Liver (tissue), 9 donors: ENCODE data around the gene APOC1. TPM values are rescaled to one million over a fixed set of nuclear protein-coding genes. Genes with fewer than 3 reads are reported as not detected.
"Not testable (repeated sequence)": the region's sequence is repeated elsewhere in the genome, so short reads cannot be mapped to it uniquely, and the experiment has no call there.

ENCODE experiments used
- DNase-seq: peaks from one replicate; pipeline ENCODE4 v3.0.0-alpha.2; 2017; ENCODE audit warnings: low spot score
- H3K27ac ChIP-seq, 2 donors: one replicate each; pipeline ENCODE4 v1.7.0; 2013; ENCODE audit warnings: inconsistent platforms in 2 of 2, low read length in 2 of 2, control low read depth in 1 of 2, low read depth in 1 of 2, mild to moderate bottlenecking in 1 of 2
- H3K27me3 ChIP-seq, 4 donors: one replicate each; pipeline versions ENCODE4 v1.6.1 to v1.7.0; 2013; ENCODE audit warnings: low read length in 3 of 4, inconsistent platforms in 1 of 4, mild to moderate bottlenecking in 1 of 4, moderate library complexity in 1 of 4; ENCODE audit not compliant: control insufficient read depth in 4 of 4, insufficient read depth in 4 of 4
- H3K36me3 ChIP-seq, 4 donors: one replicate each; pipeline versions ENCODE4 v1.6.1 to v1.7.0; 2013; ENCODE audit warnings: low read length in 3 of 4, mild to moderate bottlenecking in 3 of 4, low read depth in 1 of 4, moderate library complexity in 1 of 4; ENCODE audit not compliant: control insufficient read depth in 4 of 4, insufficient read depth in 3 of 4
- H3K4me1 ChIP-seq, 4 donors: one replicate each; pipeline versions ENCODE4 v1.6.1 to v1.7.0; 2013; ENCODE audit warnings: low read length in 3 of 4, mild to moderate bottlenecking in 3 of 4, moderate library complexity in 1 of 4; ENCODE audit not compliant: control insufficient read depth in 4 of 4, insufficient read depth in 4 of 4
- H3K4me3 ChIP-seq, 3 donors: one replicate each; pipeline versions ENCODE4 v1.6.1 to v1.7.0; 2013; ENCODE audit warnings: low read length in 3 of 3, control low read depth in 1 of 3, low read depth in 1 of 3, mild to moderate bottlenecking in 1 of 3
- H3K9ac ChIP-seq, 2 donors: one replicate each; pipeline ENCODE4 v1.7.0; 2013; ENCODE audit warnings: low read length in 2 of 2, mild to moderate bottlenecking in 2 of 2, moderate library complexity in 2 of 2, control low read depth in 1 of 2, low read depth in 1 of 2
- H3K9me3 ChIP-seq, 4 donors: one replicate each; pipeline versions ENCODE4 v1.6.1 to v1.7.0; 2013; ENCODE audit warnings: low read length in 3 of 4; ENCODE audit not compliant: control insufficient read depth in 4 of 4
- EGR1 ChIP-seq, 2 donors: IDR thresholded peaks; 2 replicates each; pipeline ENCODE4 v1.6.1; 2016 to 2018; ENCODE audit warnings: antibody characterized with exemption in 2 of 2, low read depth in 2 of 2
- FOXA1 ChIP-seq: IDR thresholded peaks from 2 replicates; pipeline ENCODE4 v1.6.1; 2016; ENCODE audit warnings: antibody characterized with exemption
- FOXA2 ChIP-seq: IDR thresholded peaks from 2 replicates; pipeline ENCODE4 v1.6.1; 2016; ENCODE audit warnings: antibody characterized with exemption
- GABPA ChIP-seq, 2 donors: IDR thresholded peaks in 1 of 2; conservative IDR thresholded peaks in 1 of 2; 2 replicates each; pipeline ENCODE4 v1.6.1; 2016; ENCODE audit warnings: antibody characterized with exemption in 2 of 2, mild to moderate bottlenecking in 1 of 2, moderate library complexity in 1 of 2
- HNF4A ChIP-seq, 2 donors: conservative IDR thresholded peaks; 2 replicates each; pipeline ENCODE4 v1.6.1; 2016; ENCODE audit warnings: antibody characterized with exemption in 2 of 2, mild to moderate bottlenecking in 2 of 2
- HNF4G ChIP-seq: IDR thresholded peaks from 2 replicates; pipeline ENCODE4 v1.6.1; 2016; ENCODE audit warnings: antibody characterized with exemption
- JUND ChIP-seq, 2 donors: IDR thresholded peaks; 2 replicates each; pipeline ENCODE4 v1.6.1; 2016; ENCODE audit warnings: antibody characterized with exemption in 2 of 2
- NR2F2 ChIP-seq: IDR thresholded peaks from 2 replicates; pipeline ENCODE4 v1.6.1; 2016; ENCODE audit warnings: antibody characterized with exemption
- RAD21 ChIP-seq, 2 donors: IDR thresholded peaks; 2 replicates each; pipeline ENCODE4 v1.6.1; 2016; ENCODE audit warnings: antibody characterized with exemption in 2 of 2, mild to moderate bottlenecking in 2 of 2
- RXRA ChIP-seq, 2 donors: IDR thresholded peaks; 2 replicates each; pipeline ENCODE4 v1.6.1; 2017 to 2018; ENCODE audit warnings: antibody characterized with exemption in 2 of 2, mild to moderate bottlenecking in 1 of 2
- SP1 ChIP-seq: IDR thresholded peaks from 2 replicates; pipeline ENCODE4 v1.6.1; 2018; ENCODE audit warnings: antibody characterized with exemption, mild to moderate bottlenecking
- TAF1 ChIP-seq: conservative IDR thresholded peaks from 2 replicates; pipeline ENCODE4 v1.6.1; 2016; ENCODE audit warnings: antibody characterized with exemption, mild to moderate bottlenecking
- YY1 ChIP-seq: IDR thresholded peaks from 2 replicates; pipeline ENCODE4 v1.6.1; 2016; ENCODE audit warnings: antibody characterized with exemption, mild to moderate bottlenecking
- WGBS: extraction: QIAGEN DNeasy Blood & Tissue Kit; methylation state at CpG from one replicate; pipeline ENCODE4 v1.1.7; 2013; 5-methylcytosine and 5-hydroxymethylcytosine counted together
- polyA plus RNA-seq, 2 donors: library from polyadenylated mRNA; stranded (reverse) in 1 of 2; unstranded in 1 of 2; fragments of 200-250 nt in 1 of 2; fragments of >200 nt in 1 of 2; fragmentation: Nextera tagmentation in 1 of 2; extraction: Ambion mirVana in 1 of 2; gene quantifications; one replicate each; pipeline versions ENCODE4 v1.2.1 to v1.2.3, GENCODE V29; 2013 to 2015
- total RNA-seq, 2 donors: library from RNA; depleted of rRNA; stranded (reverse); fragments of >200 nt; gene quantifications; one replicate each; pipeline ENCODE4 v1.2.3, GENCODE V29; 2014
- TF ChIP-seq, protein P1 (sequence below): IDR thresholded peaks from 2 replicates; pipeline ENCODE4 v1.6.1; 2016; ENCODE audit warnings: antibody characterized with exemption, mild to moderate bottlenecking
- TF ChIP-seq, protein P2 (sequence below): IDR thresholded peaks from 2 replicates; pipeline ENCODE4 v1.6.1; 2016; ENCODE audit warnings: antibody characterized with exemption
- TF ChIP-seq, protein P3 (sequence below): IDR thresholded peaks from 2 replicates; pipeline ENCODE4 v1.6.1; 2016; ENCODE audit warnings: antibody characterized with exemption
- TF ChIP-seq, protein P4 (sequence below): IDR thresholded peaks from 2 replicates; pipeline ENCODE4 v1.6.1; 2016; ENCODE audit warnings: antibody characterized with exemption
- TF ChIP-seq, protein P5 (sequence below): fragments of 150-350 bp; IDR thresholded peaks from 2 replicates; pipeline ENCODE4 v1.5.1; 2017; ENCODE audit warnings: improper control_type of control experiment, low read depth, low read length; ENCODE audit not compliant: missing input control
- donor health status: healthy.
- donor health status: healthy.
- donor health status: healthy.
- donor health status: healthy.
- donor health status: healthy.

APOC1 gene
- total RNA-seq (1,000 to 10,000 TPM in 1 of 2 donors, 100 to 1,000 TPM in 1; 612 to 1,996 TPM), polyA plus RNA-seq (over 10,000 TPM in 1 of 2 donors, 1,000 to 10,000 TPM in 1; 3,937 to 10,095 TPM)

DNA sequence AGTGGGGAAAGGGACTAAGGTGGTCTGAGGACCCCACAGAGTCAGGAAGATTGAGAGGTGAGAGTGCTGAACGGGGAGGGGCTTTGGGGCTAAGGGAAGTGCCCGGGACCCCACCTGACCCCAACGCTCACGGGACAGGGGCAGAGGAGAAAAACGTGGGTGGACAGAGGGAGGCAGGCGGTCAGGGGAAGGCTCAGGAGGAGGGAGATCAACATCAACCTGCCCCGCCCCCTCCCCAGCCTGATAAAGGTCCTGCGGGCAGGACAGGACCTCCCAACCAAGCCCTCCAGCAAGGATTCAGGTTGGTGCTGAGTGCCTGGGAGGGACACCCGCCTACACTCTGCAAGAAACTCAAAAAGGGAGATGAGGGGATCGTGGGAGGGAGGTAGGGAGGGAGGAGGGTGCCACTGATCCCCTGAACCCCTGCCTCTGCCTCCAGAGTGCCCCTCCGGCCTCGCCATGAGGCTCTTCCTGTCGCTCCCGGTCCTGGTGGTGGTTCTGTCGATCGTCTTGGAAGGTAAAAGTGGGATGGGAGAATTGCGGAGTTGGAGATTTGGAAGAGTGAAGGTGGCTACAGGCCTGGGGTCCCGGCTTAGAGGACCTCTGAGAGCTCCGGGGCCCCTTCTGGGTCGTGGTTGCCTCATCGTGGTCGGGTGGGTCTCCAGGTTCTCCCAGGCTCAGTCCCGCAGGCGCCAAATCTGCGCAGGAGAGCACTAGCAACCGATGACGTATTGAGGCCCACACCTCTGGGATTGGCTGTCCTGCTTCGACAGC, at the start of gene APOC1:
Gene APOC1 (plus strand): TSS at position 176 of the 774 bp plus-strand sequence. CDS start 284 bp downstream, at position 460.
- Histone ChIP-seq H3K9ac (peak within 1 kb of the TSS; percentile 62 to 91), H3K4me3 (peak within 1 kb of the TSS; percentile 54 to 80 (median 71)), H3K4me1 (peaks cover 5 to 50% (median 32%) of the 10 kb centered on the region in 4 donors), H3K27ac (peak within 1 kb of the TSS; percentile 90 to 93)
- H3K9me3 ChIP-seq, H3K27me3 ChIP-seq, H3K36me3 ChIP-seq: not testable (repeated sequence)
- DNase-seq, result peak; percentile 85
- TF ChIP-seq EGR1 (IDR thresholded peaks at IDR 0.05; ENCODE audit: low read depth in 2 of 2) (peak; percentile 79 to 93), TAF1 (peak; percentile 66), HNF4A (conservative IDR thresholded peaks at IDR 0.05) (peak in 1 of 2 donors; percentile 40), SP1 (peak; percentile 52), RXRA (IDR thresholded peaks at IDR 0.05) (peak; percentile 75 to 76), RAD21 (IDR thresholded peaks at IDR 0.05) (peak in 1 of 2 donors; percentile 36)
- TF ChIP-seq, protein P1, sequence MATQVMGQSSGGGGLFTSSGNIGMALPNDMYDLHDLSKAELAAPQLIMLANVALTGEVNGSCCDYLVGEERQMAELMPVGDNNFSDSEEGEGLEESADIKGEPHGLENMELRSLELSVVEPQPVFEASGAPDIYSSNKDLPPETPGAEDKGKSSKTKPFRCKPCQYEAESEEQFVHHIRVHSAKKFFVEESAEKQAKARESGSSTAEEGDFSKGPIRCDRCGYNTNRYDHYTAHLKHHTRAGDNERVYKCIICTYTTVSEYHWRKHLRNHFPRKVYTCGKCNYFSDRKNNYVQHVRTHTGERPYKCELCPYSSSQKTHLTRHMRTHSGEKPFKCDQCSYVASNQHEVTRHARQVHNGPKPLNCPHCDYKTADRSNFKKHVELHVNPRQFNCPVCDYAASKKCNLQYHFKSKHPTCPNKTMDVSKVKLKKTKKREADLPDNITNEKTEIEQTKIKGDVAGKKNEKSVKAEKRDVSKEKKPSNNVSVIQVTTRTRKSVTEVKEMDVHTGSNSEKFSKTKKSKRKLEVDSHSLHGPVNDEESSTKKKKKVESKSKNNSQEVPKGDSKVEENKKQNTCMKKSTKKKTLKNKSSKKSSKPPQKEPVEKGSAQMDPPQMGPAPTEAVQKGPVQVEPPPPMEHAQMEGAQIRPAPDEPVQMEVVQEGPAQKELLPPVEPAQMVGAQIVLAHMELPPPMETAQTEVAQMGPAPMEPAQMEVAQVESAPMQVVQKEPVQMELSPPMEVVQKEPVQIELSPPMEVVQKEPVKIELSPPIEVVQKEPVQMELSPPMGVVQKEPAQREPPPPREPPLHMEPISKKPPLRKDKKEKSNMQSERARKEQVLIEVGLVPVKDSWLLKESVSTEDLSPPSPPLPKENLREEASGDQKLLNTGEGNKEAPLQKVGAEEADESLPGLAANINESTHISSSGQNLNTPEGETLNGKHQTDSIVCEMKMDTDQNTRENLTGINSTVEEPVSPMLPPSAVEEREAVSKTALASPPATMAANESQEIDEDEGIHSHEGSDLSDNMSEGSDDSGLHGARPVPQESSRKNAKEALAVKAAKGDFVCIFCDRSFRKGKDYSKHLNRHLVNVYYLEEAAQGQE, result peak; percentile 79
- WGBS, result 4% methylated on average over 28 of the region's 28 CpGs

DNA sequence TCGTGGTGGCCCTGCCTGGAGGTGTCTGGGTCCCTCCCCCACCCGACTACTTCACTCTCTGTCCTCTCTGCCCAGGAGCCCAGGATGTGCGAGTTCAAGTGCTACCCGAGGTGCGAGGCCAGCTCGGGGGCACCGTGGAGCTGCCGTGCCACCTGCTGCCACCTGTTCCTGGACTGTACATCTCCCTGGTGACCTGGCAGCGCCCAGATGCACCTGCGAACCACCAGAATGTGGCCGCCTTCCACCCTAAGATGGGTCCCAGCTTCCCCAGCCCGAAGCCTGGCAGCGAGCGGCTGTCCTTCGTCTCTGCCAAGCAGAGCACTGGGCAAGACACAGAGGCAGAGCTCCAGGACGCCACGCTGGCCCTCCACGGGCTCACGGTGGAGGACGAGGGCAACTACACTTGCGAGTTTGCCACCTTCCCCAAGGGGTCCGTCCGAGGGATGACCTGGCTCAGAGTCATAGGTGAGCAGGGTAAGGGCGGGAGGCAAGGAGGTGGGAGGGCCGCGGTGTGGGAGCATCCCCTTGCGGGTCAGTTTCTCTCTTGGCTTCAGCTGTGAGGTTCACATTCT, 49.1 kb upstream of the APOC1 start:
- H3K36me3 ChIP-seq, result peaks cover 5 to 20% (median 9%) of the 10 kb centered on the region in 4 donors
- no peaks in the 10 kb centered on the region for H3K27me3 ChIP-seq
- H3K9ac ChIP-seq, result no peak overlapping the region
- no peaks in the 10 kb centered on the region for H3K9me3 ChIP-seq
- DNase-seq, result no peak
- no peak for TF ChIP-seq EGR1 (IDR thresholded peaks at IDR 0.05; ENCODE audit: low read depth in 2 of 2)
- TF ChIP-seq RAD21 (IDR thresholded peaks at IDR 0.05), result no peak
- TF ChIP-seq, protein P2, sequence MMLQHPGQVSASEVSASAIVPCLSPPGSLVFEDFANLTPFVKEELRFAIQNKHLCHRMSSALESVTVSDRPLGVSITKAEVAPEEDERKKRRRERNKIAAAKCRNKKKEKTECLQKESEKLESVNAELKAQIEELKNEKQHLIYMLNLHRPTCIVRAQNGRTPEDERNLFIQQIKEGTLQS, result no peak
- TF ChIP-seq, protein P3, sequence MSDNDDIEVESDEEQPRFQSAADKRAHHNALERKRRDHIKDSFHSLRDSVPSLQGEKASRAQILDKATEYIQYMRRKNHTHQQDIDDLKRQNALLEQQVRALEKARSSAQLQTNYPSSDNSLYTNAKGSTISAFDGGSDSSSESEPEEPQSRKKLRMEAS, result no peak
- TF ChIP-seq FOXA1, result no peak
- TF ChIP-seq HNF4A (conservative IDR thresholded peaks at IDR 0.05), result no peak
- TF ChIP-seq, protein P4, sequence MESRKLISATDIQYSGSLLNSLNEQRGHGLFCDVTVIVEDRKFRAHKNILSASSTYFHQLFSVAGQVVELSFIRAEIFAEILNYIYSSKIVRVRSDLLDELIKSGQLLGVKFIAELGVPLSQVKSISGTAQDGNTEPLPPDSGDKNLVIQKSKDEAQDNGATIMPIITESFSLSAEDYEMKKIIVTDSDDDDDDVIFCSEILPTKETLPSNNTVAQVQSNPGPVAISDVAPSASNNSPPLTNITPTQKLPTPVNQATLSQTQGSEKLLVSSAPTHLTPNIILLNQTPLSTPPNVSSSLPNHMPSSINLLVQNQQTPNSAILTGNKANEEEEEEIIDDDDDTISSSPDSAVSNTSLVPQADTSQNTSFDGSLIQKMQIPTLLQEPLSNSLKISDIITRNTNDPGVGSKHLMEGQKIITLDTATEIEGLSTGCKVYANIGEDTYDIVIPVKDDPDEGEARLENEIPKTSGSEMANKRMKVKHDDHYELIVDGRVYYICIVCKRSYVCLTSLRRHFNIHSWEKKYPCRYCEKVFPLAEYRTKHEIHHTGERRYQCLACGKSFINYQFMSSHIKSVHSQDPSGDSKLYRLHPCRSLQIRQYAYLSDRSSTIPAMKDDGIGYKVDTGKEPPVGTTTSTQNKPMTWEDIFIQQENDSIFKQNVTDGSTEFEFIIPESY, result no peak
- no peak for TF ChIP-seq YY1
- TF ChIP-seq, protein P1, result no peak
- no peak for TF ChIP-seq NR2F2
- no peak for TF ChIP-seq TAF1
- no peak for TF ChIP-seq HNF4G
- no peak for TF ChIP-seq GABPA (IDR thresholded peaks at IDR 0.05 in 1 of 2, conservative IDR thresholded peaks at IDR 0.05 in 1 of 2)
- no peak for TF ChIP-seq JUND (IDR thresholded peaks at IDR 0.05)
- TF ChIP-seq RXRA (IDR thresholded peaks at IDR 0.05), result no peak
- no peak for TF ChIP-seq FOXA2
- TF ChIP-seq, protein P5, sequence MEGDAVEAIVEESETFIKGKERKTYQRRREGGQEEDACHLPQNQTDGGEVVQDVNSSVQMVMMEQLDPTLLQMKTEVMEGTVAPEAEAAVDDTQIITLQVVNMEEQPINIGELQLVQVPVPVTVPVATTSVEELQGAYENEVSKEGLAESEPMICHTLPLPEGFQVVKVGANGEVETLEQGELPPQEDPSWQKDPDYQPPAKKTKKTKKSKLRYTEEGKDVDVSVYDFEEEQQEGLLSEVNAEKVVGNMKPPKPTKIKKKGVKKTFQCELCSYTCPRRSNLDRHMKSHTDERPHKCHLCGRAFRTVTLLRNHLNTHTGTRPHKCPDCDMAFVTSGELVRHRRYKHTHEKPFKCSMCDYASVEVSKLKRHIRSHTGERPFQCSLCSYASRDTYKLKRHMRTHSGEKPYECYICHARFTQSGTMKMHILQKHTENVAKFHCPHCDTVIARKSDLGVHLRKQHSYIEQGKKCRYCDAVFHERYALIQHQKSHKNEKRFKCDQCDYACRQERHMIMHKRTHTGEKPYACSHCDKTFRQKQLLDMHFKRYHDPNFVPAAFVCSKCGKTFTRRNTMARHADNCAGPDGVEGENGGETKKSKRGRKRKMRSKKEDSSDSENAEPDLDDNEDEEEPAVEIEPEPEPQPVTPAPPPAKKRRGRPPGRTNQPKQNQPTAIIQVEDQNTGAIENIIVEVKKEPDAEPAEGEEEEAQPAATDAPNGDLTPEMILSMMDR, result no peak
- no peak for TF ChIP-seq SP1
- no peak overlapping the region for H3K4me3 ChIP-seq
- no peak overlapping the region for H3K27ac ChIP-seq
- H3K4me1 ChIP-seq, result peaks cover 0 to 12% (median 8%) of the 10 kb centered on the region in 4 donors
- WGBS, result 97% methylated on average over 27 of the region's 27 CpGs
